ENCODE results near the gene TLE5.

TLE5 gene

GRCh38 chr19:3109491-3109890 is 47.2 kb upstream of the TLE5 start:
- H3K27me3 ChIP-seq (ENCODE audit: insufficient read depth, poor library complexity, severe bottlenecking) = no peaks in the 10 kb centered on the region
- no peak for DNase-seq (ENCODE audit: low read depth in 1 of 2, low spot score in 1 of 2)
- TF ChIP-seq SPI1 (IDR thresholded peaks at IDR 0.05; ENCODE audit: borderline replicate concordance, low read depth) = no peak
- no peak for TF ChIP-seq REST (IDR thresholded peaks at IDR 0.05; ENCODE audit: insufficient replicate concordance, low read depth)
- TF ChIP-seq POLR2AphosphoS5 (IDR thresholded peaks at IDR 0.05; ENCODE audit: low read depth) = no peak
- no peak for TF ChIP-seq GABPA (IDR thresholded peaks at IDR 0.05; ENCODE audit: low read depth)
- no peak for TF ChIP-seq CTCF (IDR thresholded peaks at IDR 0.05; ENCODE audit: insufficient read depth, low read length)
- H3K4me3 ChIP-seq (replicated peaks; ENCODE audit: insufficient read depth, low read length) = no peak overlapping the region
- H3K27ac ChIP-seq (replicated peaks) = no peak overlapping the region

GRCh38 chr19:3108775-3109174 is 46.5 kb upstream of the TLE5 start:
- H3K27me3 ChIP-seq (ENCODE audit: insufficient read depth, poor library complexity, severe bottlenecking) = no peaks in the 10 kb centered on the region
- TF ChIP-seq GABPA (IDR thresholded peaks at IDR 0.05; ENCODE audit: low read depth) (no peak), CTCF (IDR thresholded peaks at IDR 0.05; ENCODE audit: insufficient read depth, low read length) (peak; percentile 92), SPI1 (IDR thresholded peaks at IDR 0.05; ENCODE audit: borderline replicate concordance, low read depth) (0 out of 2 replicates have a peak, but pooled peaks have one; percentile 2)
- H3K27ac ChIP-seq (replicated peaks) = no peak overlapping the region
- no peak overlapping the region for H3K4me3 ChIP-seq (replicated peaks; ENCODE audit: insufficient read depth, low read length)
- peak in 1 of 2 experiments; percentile 67 for DNase-seq (ENCODE audit: low read depth in 1 of 2, low spot score in 1 of 2)

- no peak for TF ChIP-seq SPI1 (IDR thresholded peaks at IDR 0.05; ENCODE audit: borderline replicate concordance, low read depth)
- no peak for TF ChIP-seq POLR2AphosphoS5 (IDR thresholded peaks at IDR 0.05; ENCODE audit: low read depth)
- no peak for TF ChIP-seq GABPA (IDR thresholded peaks at IDR 0.05; ENCODE audit: low read depth)
- TF ChIP-seq REST (IDR thresholded peaks at IDR 0.05; ENCODE audit: insufficient replicate concordance, low read depth) = no peak
- TF ChIP-seq CTCF (IDR thresholded peaks at IDR 0.05; ENCODE audit: insufficient read depth, low read length) = no peak
- no peak overlapping the region for H3K4me3 ChIP-seq (replicated peaks; ENCODE audit: insufficient read depth, low read length)
- no peak overlapping the region for H3K27ac ChIP-seq (replicated peaks)
- no peaks in the 10 kb centered on the region for H3K27me3 ChIP-seq (ENCODE audit: insufficient read depth, poor library complexity, severe bottlenecking)
- DNase-seq (ENCODE audit: low read depth in 1 of 2, low spot score in 1 of 2) = no peak
Measured at GRCh38 chr19:3107658-3108057, 45.4 kb upstream of the TLE5 start.

- Histone ChIP-seq H3K27me3 (ENCODE audit: insufficient read depth, poor library complexity, severe bottlenecking) (no peaks in the 10 kb centered on the region), H3K4me3 (replicated peaks; ENCODE audit: insufficient read depth, low read length) (no peak overlapping the region), H3K27ac (replicated peaks) (no peak overlapping the region)
- DNase-seq (ENCODE audit: low read depth in 1 of 2, low spot score in 1 of 2) = no peak
- TF ChIP-seq SPI1 (IDR thresholded peaks at IDR 0.05; ENCODE audit: borderline replicate concordance, low read depth) (no peak), GABPA (IDR thresholded peaks at IDR 0.05; ENCODE audit: low read depth) (no peak), CTCF (IDR thresholded peaks at IDR 0.05; ENCODE audit: insufficient read depth, low read length) (no peak), REST (IDR thresholded peaks at IDR 0.05; ENCODE audit: insufficient replicate concordance, low read depth) (no peak), POLR2AphosphoS5 (IDR thresholded peaks at IDR 0.05; ENCODE audit: low read depth) (no peak)
Measured at GRCh38 chr19:3106509-3107141, 44.3 kb upstream of the TLE5 start.
